Measurements from ENCODE around the gene LAMA1.

GRCh38 chr18:6994056-6994770, 123.4 kb downstream of the LAMA1 start:
- TF ChIP-seq MXI1 (IDR thresholded peaks at IDR 0.05; ENCODE audit: borderline replicate concordance, low read depth, low read length) (no peak), BHLHE40 (IDR thresholded peaks at IDR 0.05; ENCODE audit: low read depth, low read length) (no peak), RCOR1 (IDR thresholded peaks at IDR 0.05; ENCODE audit: insufficient replicate concordance, low read length) (no peak), MAFK (IDR thresholded peaks at IDR 0.05; ENCODE audit: low read depth, low read length) (no peak), POLR2A (IDR thresholded peaks at IDR 0.05; ENCODE audit: low read depth, low read length) (no peak), FOS (IDR thresholded peaks at IDR 0.05; ENCODE audit: low read depth, low read length) (no peak), MAZ (IDR thresholded peaks at IDR 0.05; ENCODE audit: borderline replicate concordance, low read depth, low read length) (no peak), SMC3 (IDR thresholded peaks at IDR 0.05; ENCODE audit: low read depth, low read length) (no peak), RFX5 (IDR thresholded peaks at IDR 0.05; ENCODE audit: low read depth, low read length) (no peak), USF2 (IDR thresholded peaks at IDR 0.05; ENCODE audit: low read depth, low read length) (no peak)
- TF ChIP-seq, protein P1, sequence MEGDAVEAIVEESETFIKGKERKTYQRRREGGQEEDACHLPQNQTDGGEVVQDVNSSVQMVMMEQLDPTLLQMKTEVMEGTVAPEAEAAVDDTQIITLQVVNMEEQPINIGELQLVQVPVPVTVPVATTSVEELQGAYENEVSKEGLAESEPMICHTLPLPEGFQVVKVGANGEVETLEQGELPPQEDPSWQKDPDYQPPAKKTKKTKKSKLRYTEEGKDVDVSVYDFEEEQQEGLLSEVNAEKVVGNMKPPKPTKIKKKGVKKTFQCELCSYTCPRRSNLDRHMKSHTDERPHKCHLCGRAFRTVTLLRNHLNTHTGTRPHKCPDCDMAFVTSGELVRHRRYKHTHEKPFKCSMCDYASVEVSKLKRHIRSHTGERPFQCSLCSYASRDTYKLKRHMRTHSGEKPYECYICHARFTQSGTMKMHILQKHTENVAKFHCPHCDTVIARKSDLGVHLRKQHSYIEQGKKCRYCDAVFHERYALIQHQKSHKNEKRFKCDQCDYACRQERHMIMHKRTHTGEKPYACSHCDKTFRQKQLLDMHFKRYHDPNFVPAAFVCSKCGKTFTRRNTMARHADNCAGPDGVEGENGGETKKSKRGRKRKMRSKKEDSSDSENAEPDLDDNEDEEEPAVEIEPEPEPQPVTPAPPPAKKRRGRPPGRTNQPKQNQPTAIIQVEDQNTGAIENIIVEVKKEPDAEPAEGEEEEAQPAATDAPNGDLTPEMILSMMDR (conservative IDR thresholded peaks at IDR 0.05; ENCODE audit: low read depth, low read length), result no peak
